ENCODE results near the gene KCNMB4. TPM values are rescaled to one million over a fixed set of nuclear protein-coding genes. Genes with fewer than 3 reads are reported as not detected.

KCNMB4 gene
- polyA plus RNA-seq, 2 of the 4 experiments (the other 2 are of a cell fraction) = 0.08 to 0.13 TPM

GRCh38 chr12:70319605-70320004, 46.5 kb upstream of the KCNMB4 start:
- Histone ChIP-seq H3K4me3 (no peak overlapping the region), H3K9me3 (no peaks in the 10 kb centered on the region), H3K4me2 (no peak overlapping the region), H3K27ac (no peak overlapping the region), H3K4me1 (no peaks in the 10 kb centered on the region)
- ATAC-seq (no peak), FAIRE-seq (no peak), DNase-seq (ENCODE audit: low read depth in 1 of 2, low spot score in 1 of 2) (no peak)
- no peak for TF ChIP-seq RFX5 (IDR thresholded peaks at IDR 0.05)
- TF ChIP-seq RNF2 (IDR thresholded peaks at IDR 0.05; ENCODE audit: borderline replicate concordance, low read depth) = no peak
- TF ChIP-seq ESRRA (IDR thresholded peaks at IDR 0.05; ENCODE audit: borderline replicate concordance, low read length) = no peak
- TF ChIP-seq SMC3 (IDR thresholded peaks at IDR 0.05) = no peak
- TF ChIP-seq, protein P1, sequence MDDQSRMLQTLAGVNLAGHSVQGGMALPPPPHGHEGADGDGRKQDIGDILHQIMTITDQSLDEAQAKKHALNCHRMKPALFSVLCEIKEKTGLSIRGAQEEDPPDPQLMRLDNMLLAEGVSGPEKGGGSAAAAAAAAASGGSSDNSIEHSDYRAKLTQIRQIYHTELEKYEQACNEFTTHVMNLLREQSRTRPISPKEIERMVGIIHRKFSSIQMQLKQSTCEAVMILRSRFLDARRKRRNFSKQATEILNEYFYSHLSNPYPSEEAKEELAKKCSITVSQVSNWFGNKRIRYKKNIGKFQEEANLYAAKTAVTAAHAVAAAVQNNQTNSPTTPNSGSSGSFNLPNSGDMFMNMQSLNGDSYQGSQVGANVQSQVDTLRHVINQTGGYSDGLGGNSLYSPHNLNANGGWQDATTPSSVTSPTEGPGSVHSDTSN (IDR thresholded peaks at IDR 0.05) = no peak
- no peak for TF ChIP-seq CBX2 (IDR thresholded peaks at IDR 0.05; ENCODE audit: borderline replicate concordance, low read depth)
- TF ChIP-seq MAZ (IDR thresholded peaks at IDR 0.05; ENCODE audit: borderline replicate concordance, low read depth, low read length) = no peak
- no peak for TF ChIP-seq FOSB (CRISPR knock-in tag; IDR thresholded peaks at IDR 0.05)
- no peak for TF ChIP-seq TP53 (CRISPR knock-in tag; IDR thresholded peaks at IDR 0.05)
- TF ChIP-seq, protein P2, sequence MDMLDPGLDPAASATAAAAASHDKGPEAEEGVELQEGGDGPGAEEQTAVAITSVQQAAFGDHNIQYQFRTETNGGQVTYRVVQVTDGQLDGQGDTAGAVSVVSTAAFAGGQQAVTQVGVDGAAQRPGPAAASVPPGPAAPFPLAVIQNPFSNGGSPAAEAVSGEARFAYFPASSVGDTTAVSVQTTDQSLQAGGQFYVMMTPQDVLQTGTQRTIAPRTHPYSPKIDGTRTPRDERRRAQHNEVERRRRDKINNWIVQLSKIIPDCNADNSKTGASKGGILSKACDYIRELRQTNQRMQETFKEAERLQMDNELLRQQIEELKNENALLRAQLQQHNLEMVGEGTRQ (IDR thresholded peaks at IDR 0.05) = no peak
- no peak for TF ChIP-seq EP300 (IDR thresholded peaks at IDR 0.05)
- no peak for TF ChIP-seq HOXB13 (CRISPR knock-in tag; IDR thresholded peaks at IDR 0.05; ENCODE audit: low read depth)
- no peak for TF ChIP-seq HDAC2 (IDR thresholded peaks at IDR 0.05)
- no peak for TF ChIP-seq MAFK (IDR thresholded peaks at IDR 0.05; ENCODE audit: partially characterized antibody)
- TF ChIP-seq ATOH8 (CRISPR knock-in tag; IDR thresholded peaks at IDR 0.05; ENCODE audit: low read depth) = no peak
- TF ChIP-seq MYC (IDR thresholded peaks at IDR 0.05; ENCODE audit: borderline replicate concordance, low read length) = no peak
- TF ChIP-seq FOXS1 (CRISPR knock-in tag; IDR thresholded peaks at IDR 0.05) = no peak
- TF ChIP-seq CBX8 (IDR thresholded peaks at IDR 0.05) = no peak
- TF ChIP-seq, protein P3, sequence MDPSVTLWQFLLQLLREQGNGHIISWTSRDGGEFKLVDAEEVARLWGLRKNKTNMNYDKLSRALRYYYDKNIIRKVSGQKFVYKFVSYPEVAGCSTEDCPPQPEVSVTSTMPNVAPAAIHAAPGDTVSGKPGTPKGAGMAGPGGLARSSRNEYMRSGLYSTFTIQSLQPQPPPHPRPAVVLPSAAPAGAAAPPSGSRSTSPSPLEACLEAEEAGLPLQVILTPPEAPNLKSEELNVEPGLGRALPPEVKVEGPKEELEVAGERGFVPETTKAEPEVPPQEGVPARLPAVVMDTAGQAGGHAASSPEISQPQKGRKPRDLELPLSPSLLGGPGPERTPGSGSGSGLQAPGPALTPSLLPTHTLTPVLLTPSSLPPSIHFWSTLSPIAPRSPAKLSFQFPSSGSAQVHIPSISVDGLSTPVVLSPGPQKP (IDR thresholded peaks at IDR 0.05; ENCODE audit: low read depth, low read length) = no peak
- CTCF ChIA-PET = no interaction called here
- POLR2A ChIA-PET = no interaction called here
- 96% methylated on average over 4 of the region's 4 CpGs for WGBS (ENCODE audit: missing lambda C conversion rate)

GRCh38 chr12:70321191-70321590, 44.9 kb upstream of the KCNMB4 start:
- no peak for FAIRE-seq
- no peak for TF ChIP-seq MAFK (IDR thresholded peaks at IDR 0.05; ENCODE audit: partially characterized antibody)
- TF ChIP-seq BHLHE40 (IDR thresholded peaks at IDR 0.05; ENCODE audit: low read depth, low read length) = no peak
- TF ChIP-seq RARB (CRISPR knock-in tag; IDR thresholded peaks at IDR 0.05) = no peak
- TF ChIP-seq HOXB5 (CRISPR knock-in tag; IDR thresholded peaks at IDR 0.05) = no peak
- no peak for TF ChIP-seq HEYL (CRISPR knock-in tag; IDR thresholded peaks at IDR 0.05)
- no peak for TF ChIP-seq TFCP2L1 (CRISPR knock-in tag; IDR thresholded peaks at IDR 0.05)
- TF ChIP-seq JUN (IDR thresholded peaks at IDR 0.05) = no peak
- TF ChIP-seq ESRRA (IDR thresholded peaks at IDR 0.05; ENCODE audit: borderline replicate concordance, low read length) = no peak
- TF ChIP-seq, protein P3 (IDR thresholded peaks at IDR 0.05; ENCODE audit: low read depth, low read length) = no peak
- TF ChIP-seq NPAS2 (CRISPR knock-in tag; IDR thresholded peaks at IDR 0.05; ENCODE audit: borderline replicate concordance) = no peak
- no peak for TF ChIP-seq HDAC2 (IDR thresholded peaks at IDR 0.05)
- TF ChIP-seq MYC (IDR thresholded peaks at IDR 0.05; ENCODE audit: borderline replicate concordance, low read length) = no peak
- H3K9me3 ChIP-seq = no peaks in the 10 kb centered on the region
- CTCF ChIA-PET = interaction anchor here (1.0 to 1.1 kb wide), 2 partner anchors 14 to 421 kb away, joined by 3 read pairs; no protein-coding TSS in a partner anchor
- H3K4me2 ChIP-seq = no peak overlapping the region
- no peaks in the 10 kb centered on the region for H3K4me1 ChIP-seq
- H3K4me3 ChIP-seq = no peak overlapping the region
- H3K27ac ChIP-seq = no peak overlapping the region
- WGBS (ENCODE audit: missing lambda C conversion rate) = 89% methylated on average over 2 of the region's 2 CpGs
- POLR2A ChIA-PET = no interaction called here
- ATAC-seq = no peak
- no peak for DNase-seq (ENCODE audit: low read depth in 1 of 2, low spot score in 1 of 2)
